EH (cell line): ENCODE measurements around the gene STK40.

Experiments
- DNase-seq: peaks from one replicate; pipeline ENCODE4 v3.0.0-alpha.2; 2015; ENCODE audit warnings: low read depth

Gene STK40

DNA sequence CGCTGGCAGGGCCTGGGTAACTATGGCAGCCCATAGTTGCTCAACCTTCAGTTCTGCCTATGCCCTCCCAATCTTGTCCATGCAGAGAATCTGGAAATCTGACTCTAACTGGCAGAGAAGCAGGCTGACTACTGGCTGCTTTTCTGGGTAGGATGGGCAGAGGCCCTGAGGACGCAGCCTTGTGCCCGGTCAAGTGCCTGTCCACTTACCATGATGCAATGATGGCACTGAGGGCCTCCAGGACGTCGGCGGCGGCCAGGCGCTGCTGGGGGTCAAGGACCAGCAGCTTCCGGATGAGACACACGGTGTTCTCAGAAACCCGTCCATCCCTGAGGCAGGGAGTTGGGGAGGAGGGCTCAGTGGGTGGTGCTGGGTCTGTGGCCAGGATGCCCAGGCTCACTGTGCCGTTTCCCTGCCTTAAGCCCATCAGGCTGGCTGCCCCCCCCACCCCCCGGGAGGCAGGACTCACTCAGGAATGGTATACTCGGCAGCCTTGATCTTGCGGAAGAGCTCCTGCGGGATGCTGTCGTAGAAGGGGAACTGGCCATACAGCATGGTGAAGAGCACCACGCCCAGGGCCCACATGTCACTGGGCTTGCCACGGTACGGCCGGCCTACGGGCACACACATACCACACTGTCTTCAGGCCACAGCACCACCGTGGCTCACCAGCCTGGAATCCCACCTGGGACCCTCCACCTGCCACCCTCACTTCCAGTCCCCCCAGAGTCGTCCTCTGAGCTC, 41.9 kb downstream of the STK40 start:
- no peak for DNase-seq

DNA sequence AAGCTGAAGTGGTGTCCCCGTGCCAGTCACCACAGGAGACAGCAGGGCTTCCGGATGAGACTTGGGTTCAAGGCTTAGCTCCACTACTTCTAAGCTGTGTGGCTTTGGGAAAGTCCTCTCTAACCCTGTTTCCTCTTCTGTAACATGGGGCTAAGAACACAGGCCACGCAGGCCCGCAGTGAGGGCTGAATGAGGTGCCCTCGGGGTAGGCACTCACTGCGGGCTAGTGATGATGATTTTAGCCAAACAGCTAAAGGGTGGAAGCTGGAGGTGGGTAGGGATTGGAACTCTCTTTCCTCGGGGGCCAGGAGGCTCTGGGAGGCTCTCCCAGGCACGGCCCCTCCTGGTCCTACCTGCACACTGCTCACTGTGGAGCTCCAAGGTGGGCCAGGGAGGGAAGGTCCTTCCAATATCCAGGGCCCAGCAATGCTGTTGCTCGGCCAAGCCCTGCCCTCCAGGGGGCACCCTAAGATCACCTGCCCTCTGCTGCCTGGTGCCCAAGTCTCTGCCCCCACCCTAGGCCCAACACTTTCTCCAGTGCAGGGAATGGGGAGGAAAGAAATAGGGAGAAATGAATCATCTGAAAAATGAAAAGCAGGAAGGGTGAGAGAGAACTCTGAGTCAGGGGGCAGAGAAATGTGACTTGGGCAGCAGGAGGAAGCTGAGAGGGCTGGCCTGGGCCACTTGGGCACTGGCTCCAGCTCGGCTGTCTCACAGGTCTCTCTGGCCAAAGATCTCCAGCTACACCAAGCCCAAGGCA, 43.1 kb downstream of the STK40 start:
- DNase-seq: peak; percentile 90

DNA sequence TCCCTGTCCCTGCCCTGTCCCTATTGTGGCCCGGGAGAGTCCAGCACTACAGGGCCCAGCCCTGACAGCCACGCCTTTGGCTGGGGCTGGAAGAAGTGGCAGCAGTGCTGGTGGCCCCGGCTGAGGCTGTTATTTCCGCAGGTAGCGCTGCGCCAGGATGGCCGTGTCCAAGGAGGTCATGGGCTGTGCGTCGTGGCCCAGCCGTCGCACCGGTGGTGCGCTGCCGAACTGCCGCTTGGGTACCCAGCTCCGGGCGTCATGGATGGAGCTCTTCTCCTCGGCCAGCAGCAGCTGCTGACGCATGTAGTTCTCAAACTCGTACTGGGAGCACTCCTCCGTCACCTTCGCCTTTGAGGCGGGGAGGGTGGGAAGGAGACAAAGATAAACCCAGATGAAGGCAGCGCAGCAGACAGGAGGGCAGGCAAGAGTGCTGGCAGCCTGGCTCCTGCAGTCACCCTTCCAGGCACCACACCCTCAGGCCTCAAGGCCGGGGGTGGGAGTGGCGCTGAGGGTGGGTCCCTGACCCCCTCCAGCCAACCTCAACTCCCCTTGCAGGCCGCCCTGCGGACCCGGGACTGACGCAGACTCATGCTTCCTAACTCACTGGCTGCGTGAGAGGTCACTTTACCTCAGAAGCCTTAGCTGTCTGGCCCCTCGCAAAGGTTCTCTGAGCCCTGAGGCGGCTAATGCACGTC, 44.0 kb downstream of the STK40 start:
- DNase-seq: no peak

DNA sequence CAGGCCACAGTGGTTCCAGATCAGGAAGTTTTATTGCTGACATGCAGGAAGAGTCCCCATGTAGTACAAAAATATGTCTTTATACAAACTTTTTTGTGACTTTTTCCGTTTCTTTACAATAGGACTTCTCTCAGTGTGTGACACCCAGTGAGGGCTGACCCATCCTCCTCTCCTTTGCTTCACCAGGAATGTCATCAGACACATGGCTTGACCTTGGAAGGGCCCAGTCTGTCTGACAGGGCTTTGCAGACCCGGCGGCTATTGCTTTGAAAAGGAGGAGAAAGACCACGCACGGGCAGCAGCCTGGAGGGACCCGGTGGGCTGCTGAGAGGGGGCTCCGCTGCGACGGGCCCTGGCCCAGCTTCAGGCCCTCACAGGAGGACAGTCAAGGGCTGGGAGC, 46.1 kb downstream of the STK40 start:
- no peak for DNase-seq

DNA sequence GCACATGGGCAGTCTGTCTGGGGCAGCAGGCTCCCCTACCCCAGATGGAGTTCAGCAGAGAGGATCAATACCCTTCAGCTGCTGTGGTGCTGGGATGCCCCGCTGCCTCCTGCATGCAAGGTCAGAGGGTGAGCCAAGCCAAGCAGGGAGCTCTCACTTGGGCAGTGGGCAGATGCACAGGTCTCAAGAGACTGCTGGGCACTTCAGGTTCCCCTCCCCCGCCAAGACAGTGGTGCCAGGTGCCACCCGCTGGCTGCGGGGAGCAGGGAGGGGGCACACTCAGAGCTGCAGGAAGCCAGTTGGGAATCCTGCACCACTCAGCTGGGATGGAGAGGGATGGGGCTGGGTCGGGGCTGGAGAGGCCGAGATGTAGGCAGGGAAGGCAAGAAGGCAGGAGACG, 46.5 kb downstream of the STK40 start:
- no peak for DNase-seq

DNA sequence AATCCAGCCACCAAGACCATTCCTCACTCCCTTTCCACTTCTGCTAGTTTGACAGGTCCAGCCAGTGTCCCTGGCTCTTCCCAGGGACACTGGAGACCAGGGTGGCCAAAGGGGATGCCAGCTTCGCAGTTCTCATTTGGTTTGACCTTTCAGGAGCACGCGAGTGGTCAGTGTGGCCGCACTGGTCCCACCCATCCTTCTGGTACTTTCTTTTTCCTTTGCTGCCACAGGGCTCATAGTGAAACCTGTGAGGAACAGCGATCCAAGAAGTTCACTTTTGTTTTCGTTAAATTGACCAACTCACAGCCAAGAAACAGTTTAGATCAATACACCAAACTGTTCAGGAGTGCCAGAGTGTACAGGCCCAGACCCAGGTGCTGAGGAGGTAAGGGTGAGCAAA, 47.9 kb downstream of the STK40 start:
- DNase-seq: no peak

DNA sequence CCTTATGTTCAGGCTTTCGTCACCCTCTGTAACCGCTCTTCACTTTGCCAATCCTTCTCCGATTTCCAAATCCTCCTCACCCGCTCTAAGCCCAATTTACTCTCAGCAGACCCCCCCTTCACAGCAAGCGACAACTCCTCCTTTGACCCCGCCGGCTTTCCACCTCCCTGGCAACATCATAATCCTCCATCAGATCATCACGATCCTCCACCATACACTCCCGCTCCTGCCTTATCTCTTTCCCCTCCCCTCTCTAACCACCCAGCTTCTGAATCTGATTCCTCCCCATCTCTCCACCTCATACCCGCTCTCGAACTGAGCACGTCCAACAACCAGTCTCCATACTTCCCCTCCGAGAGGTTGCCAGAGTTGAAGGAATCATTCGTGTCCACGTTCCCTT, 54.8 kb downstream of the STK40 start:
- no peak for DNase-seq

DNA sequence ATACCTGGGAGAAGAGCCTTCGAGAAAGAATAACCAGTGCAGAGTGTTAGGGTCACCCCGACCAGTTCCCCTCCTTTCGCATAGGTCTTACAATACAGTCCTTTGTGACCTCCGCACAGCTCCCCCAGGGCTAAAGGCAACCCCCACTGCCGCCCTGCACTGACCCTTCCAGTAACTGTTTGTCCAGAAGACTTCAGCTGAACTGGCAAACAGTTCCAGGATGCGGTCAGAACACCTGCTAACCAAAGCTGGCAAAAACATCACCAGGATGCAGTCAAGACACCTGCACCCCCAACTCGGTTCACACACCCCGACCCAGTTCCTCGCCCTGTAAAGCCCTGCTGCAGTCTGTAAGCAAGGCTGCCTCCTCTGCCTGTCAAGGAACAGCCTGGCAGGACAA, 55.9 kb downstream of the STK40 start:
- no peak for DNase-seq

DNA sequence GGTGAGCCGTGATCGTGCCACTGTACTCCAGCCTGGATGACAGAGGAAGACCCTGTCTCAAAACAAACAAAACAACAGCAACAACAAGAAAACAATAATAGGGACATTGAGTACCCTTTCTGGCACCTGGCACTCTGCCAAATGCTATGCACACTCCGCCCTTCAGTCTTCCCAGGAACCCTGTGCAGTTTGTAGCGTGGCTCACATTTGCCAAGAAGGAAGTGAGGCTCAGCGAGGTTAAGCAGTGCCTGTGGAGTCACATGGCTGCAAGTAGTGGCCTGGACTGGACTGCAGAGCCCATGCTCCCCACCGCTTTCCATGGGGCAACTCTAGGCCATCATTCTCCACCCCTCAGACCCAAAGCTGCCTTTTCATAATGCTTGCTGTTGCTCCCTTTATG, 57.0 kb downstream of the STK40 start:
- DNase-seq: peak; percentile 22

DNA sequence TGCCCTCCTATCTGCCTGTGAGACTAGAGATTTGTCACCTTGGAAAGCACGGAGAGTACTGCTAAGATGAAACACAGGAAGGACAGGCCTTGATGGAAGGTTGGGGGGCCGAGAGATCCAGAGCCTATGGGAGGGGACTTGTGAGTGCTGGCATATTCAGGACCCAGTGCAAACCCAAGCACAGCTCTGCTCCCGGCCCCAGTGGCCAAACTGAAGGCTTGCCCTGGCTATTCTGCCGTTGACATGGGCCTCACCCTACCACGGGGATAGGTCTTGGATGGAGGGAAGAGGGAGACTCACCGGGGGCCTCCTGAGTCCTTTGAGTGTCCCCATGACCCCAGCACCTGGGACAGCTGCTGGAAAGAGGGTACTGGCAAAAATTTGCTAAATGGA, 57.6 kb downstream of the STK40 start:
- DNase-seq: no peak

DNA sequence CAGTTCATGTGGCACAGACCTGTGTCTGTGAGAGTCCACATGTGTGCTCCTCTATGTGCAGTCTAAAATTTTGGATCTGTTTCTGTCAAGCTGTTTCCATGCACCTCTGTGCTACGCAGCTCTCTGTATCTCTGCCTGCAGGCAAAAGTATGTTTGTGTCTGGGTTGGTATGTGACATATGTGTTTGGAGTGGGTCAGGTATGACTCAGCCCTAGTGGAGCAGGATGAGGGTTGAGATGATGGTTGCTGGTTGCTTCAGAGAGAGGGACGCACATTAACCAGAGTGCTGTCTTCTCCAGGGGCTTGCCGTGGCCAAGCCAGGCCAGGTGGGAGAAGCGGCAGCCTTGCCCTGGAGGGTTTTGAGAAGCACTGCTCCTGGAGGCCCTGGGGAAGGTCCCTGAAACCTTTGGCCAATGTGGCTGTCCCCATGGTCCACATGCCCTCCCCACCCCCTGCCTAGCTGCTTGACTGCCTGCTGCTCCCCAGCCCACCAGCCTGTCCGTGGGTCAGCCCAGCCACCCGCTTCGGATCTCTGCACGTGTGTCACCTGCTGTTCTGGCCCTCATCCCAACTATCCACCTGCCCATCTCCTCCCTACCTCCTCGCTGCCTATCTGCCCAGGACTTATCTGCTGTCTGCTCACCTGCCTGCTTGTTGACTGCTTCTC, 58.2 kb downstream of the STK40 start:
- DNase-seq: peak; percentile 80

DNA sequence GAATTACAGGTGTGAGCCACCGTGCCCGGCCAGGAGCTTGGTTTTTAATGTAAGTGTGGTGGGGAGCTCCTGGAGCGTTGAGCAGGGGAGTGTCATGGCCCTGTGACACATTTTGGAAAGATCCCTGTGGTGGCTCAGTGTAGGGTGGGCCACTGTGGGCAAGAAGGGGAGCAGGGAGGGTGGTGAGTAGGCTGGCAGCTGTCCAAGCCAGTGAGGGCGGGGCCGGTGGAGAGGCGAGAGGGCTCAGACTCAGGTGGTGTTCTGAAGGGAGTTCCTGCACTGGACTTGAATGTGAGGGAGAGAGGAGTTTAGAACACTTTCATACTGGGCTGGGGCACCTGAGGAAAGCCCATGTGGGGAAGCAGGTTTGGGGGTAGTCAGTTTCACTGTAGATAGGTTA, 59.2 kb downstream of the STK40 start:
- peak; percentile 14 for DNase-seq

DNA sequence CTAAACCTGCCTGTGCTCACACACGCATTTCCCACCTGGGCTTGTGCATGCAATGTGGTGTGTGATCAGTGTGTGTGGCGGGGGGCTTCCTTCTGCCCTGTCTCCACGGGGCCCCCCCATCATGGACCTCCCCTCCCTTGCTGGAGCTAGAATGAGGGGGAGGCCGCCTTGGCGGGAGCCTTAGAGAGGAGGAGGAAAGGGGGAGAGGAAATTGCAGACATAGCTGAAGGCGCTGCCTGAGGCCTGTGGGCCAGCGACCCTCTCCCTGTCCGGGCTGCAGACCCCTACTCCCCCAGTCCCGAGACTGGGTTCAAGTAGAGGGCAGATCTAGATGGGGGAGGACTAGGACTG, 61.4 kb downstream of the STK40 start:
- peak; percentile 19 for DNase-seq

DNA sequence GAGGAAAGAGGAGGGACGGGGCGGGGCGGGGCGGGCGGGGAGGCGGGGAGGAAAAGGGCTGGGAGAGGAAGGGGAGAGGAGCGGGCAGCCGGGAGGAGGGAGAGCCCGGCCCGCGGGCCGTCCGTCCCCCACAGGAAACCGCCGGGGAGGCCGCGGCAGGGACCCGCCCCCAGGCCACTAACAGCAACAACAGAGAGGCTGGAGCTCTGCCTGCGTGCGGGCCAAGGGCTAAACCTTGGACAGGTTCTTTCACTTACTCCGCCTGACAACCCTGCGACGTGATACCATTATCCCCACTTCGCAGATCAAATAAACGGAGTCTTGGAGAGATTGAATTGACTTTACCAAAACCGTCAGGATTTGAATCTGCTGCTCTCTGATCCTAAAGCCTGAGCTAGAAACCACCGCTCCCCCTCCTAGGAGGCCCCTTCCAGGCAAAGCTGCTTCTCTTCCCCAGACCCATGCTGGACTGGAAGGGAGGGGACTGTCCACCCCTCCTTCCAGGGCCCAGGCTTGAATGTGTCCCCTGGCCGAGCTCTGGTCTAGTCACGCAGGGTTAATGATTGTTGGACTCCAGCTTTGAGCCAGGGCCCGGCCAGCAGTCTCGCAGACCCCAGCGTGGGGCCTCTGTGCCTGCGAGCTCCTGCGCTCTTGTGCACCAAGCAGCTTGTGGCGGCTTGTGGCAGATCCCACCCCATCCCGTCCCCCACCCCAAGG, 61.9 kb downstream of the STK40 start, which contains the start of gene EVA1B:
Gene EVA1B, minus strand, starts transcription at position 10 of the 717 bp plus-strand sequence. CDS start 608 bp downstream, outside the sequence.
- DNase-seq: peak; percentile 93

DNA sequence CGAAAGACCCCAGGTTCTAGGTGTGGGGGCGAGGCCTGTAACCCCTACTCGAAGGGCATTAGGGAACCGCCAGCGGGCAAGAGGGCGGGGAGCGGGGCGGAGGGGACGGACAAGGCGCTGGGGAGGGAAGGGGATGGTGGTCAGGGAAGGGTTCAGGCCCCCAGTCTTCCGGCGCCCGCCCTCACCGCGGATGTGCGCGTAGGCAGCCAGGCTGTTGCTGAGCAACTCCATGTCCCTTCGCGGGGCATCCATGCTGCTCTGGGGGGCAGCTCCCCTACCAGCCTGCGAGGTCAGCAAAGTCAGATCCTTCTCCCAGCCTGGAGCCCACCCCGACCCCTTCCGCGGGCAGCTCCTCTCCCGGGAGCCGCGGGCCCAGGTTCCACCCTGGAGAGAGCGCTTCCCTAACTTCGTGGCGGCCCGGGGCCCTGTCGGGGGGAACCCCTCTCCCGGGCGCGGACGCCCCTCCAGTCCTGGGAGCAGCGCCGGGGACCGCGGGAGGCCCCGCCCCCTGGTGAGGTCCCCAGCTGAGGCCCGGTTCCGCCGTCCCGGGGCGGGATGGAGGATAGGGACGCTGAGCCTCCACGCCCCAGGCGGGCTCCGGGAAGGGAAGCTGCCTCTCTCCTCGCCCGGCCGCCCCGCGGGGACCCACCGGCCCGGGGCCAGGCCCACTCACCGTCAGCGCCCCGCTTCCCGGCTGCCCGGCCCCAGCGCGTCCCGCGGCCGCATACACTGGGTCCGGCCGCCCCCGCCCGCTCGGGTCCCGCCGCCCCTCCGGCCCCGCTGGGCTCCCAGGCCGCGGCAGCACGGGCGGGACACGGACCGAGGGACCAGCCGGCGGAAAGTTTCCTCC, 62.7 kb downstream of the STK40 start:
- DNase-seq: peak; percentile 80

DNA sequence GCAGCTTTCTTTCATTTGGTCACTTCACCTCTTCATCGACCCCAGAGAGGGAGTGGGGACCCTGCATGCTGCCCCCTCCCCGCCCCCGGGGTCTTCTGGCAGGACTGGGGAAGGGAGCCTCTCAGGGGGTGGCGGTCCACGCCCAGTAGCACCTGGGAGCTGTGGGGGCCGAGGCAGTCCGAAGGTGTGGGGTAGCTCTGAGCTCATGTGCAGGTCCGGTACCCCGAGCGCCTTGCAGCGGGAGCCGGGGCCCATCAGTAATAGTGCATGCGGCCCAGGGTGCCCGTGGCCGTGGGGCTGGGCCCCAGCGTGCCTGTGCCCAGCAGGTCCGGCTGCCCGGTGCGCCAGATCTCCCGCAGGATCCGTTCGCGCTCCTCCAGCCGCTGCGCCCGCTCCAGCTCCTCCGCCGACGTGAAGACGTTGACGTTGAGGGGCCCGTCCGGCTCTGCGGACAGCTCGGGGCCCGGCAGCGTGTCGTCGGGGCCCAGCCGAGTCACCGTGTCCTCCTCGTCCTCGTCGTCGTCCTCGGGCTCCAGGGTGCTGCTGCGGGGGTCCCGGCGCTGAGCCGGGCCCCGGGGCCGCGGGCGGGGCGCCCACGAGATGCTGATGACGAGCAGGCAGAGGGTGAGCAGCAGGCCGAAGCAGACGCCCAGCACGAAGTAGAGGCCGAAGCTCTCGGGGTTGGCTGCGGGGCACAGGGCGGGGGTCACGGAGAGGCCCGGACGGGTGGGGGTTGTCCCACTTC, 63.5 kb downstream of the STK40 start:
- DNase-seq: peak; percentile 48

DNA sequence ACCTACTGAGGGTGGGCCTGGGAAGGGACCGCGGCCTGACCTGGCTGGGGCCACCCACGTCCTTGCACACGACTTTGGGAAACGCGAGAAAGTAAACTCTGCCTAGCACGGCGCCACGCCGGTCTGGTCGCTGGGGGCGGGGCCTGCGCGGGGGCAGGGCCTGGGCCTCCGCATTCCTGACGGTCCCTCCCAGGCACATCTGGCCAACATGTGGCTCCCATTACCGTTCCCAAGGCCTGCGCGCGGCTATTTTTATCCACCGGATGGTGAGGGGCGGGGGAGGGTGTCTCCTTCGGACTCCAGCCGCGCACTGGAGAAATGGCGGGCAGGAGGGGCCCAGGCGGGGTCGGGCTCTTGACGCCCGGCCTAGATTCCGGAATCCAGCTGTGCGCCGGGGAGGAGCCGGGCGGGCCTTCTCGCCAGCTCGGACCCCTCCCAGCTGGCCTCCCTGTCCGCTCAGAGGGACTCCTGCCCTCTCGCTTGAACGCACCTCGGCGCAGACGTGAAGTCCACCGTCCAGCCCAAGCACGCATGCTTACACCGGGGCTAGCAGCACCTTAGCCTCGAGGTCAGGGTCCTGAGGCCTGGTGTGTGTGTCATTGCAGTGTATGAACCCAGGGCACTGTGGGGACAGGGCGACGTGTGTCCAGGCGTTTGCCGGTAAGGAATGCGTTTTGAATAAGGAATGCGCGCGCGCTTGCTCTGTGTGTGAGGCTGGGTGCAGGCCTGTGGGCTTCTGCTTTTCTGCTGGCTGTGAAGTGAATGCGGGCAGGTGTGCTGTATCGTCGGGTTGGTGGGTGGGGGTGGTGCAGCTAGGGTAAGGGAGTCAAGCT, 64.4 kb downstream of the STK40 start:
- peak; percentile 97 for DNase-seq

DNA sequence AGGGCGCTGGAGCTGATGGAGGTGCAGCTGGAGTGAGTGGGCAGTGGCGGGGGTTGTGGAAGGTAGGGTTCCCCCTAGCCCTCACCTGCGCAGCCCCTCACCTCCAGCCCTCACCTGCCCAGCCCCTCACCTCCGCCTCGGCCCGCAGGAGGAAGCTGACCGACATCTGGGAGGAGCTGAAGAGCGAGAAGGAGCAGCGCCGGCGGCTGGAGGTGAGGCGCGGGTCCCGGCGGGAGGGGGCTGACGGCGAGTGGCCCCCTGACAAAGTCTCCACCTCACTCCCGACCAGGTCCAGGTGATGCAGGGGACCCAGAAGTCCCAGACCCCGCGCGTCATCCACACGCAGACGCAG, 65.0 kb downstream of the STK40 start:
- no peak for DNase-seq

DNA sequence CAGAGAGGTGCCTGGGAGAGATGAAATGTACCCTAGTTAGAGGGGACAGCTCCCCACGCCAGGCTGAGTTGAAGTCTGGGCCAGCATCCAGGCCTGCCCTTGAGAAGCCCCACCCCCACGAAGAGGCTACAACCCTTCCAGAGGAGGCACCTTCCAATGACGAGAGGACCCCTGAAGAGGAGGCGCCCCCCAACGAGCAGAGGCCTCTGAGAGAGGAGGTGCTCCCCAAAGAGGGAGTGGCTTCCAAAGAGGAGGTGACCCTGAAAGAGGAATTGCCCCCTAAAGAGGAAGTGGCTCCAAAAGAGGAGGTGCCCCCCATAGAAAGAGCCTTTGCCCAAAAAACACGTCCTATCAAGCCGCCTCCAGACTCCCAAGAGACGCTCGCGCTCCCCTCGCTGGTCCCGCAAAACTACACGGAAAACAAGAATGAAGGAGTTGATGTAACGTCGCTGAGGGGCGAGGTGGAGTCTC, 65.4 kb downstream of the STK40 start:
- no peak for DNase-seq
